AG09309 (cell line): ENCODE results near the gene SLC20A1.

ENCODE experiments used
- DNase-seq: peaks from one replicate; pipeline ENCODE4 v3.0.0-alpha.2; 2010; ENCODE audit warnings: low read depth
- H3K4me3 ChIP-seq: 2 replicates; pipeline ENCODE4 v1.5.1; 2011; ENCODE audit warnings: mild to moderate bottlenecking, low read depth, low read length, moderate library complexity; ENCODE audit not compliant: control insufficient read depth
- CTCF ChIP-seq: IDR thresholded peaks from 2 replicates; pipeline ENCODE4 v1.5.1; 2011; ENCODE audit warnings: mild to moderate bottlenecking, low read depth, low read length, inconsistent platforms; ENCODE audit not compliant: insufficient read depth, control insufficient read depth; ENCODE audit errors: missing control alignments

Gene SLC20A1

GRCh38 chr2:112634153-112634873 is 11.4 kb upstream of the SLC20A1 start:
- no peak for DNase-seq
- no peak for TF ChIP-seq CTCF
- no peak overlapping the region for H3K4me3 ChIP-seq

- DNase-seq, result no peak
- no peak overlapping the region for H3K4me3 ChIP-seq
- no peak for TF ChIP-seq CTCF
Observed at GRCh38 chr2:112634874-112635157, 10.9 kb upstream of the SLC20A1 start.

GRCh38 chr2:112636605-112637288 is 9.0 kb upstream of the SLC20A1 start:
- no peak for DNase-seq
- H3K4me3 ChIP-seq, result no peak overlapping the region
- TF ChIP-seq CTCF, result no peak

GRCh38 chr2:112637289-112637660 is 8.5 kb upstream of the SLC20A1 start:
- no peak for DNase-seq
- no peak for TF ChIP-seq CTCF

GRCh38 chr2:112639936-112640335 is 5.8 kb upstream of the SLC20A1 start:
- DNase-seq, result no peak
- H3K4me3 ChIP-seq, result no peak overlapping the region
- no peak for TF ChIP-seq CTCF

More at GRCh38 chr2:112637289-112637660, 8.5 kb upstream of the SLC20A1 start:
- no peak overlapping the region for H3K4me3 ChIP-seq

GRCh38 chr2:112640467-112640799 is 5.3 kb upstream of the SLC20A1 start:
- no peak overlapping the region for H3K4me3 ChIP-seq
- TF ChIP-seq CTCF, result no peak
- no peak for DNase-seq
